Measurements from ENCODE around the gene CYB561. TPM values are rescaled to one million over a fixed set of nuclear protein-coding genes. Genes with fewer than 3 reads are reported as not detected.

CYB561 gene
- total RNA-seq, 1 donor from 2014 or later, result 49.9 TPM

DNA sequence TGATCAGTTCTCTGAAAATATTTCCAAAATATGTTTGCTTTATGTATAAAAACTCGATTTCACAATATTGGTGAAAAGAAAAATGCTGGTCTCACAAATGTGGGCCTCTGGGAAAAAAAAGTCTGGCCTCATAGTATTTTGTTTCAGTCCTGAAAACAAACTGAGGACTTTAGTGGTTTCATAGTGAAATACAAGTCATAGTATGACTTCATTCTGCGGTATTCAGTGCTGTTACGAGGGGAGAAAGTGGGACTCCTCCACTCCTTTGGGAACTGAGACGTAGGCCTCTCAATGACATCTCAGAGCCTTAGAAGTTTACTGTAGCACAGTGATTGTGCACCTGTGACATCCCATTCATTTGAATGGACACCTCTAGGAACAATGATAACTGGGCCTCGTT, 56.0 kb downstream of the CYB561 start:
- Histone ChIP-seq H3K36me3 (peaks cover 48% of the 10 kb centered on the region), H3K4me3 (no peak overlapping the region), H3K27ac (no peak overlapping the region), H3K9me3 (no peaks in the 10 kb centered on the region), H3K27me3 (ENCODE audit: low read depth) (no peaks in the 10 kb centered on the region), H3K4me1 (no peaks in the 10 kb centered on the region)
- TF ChIP-seq, protein P1, sequence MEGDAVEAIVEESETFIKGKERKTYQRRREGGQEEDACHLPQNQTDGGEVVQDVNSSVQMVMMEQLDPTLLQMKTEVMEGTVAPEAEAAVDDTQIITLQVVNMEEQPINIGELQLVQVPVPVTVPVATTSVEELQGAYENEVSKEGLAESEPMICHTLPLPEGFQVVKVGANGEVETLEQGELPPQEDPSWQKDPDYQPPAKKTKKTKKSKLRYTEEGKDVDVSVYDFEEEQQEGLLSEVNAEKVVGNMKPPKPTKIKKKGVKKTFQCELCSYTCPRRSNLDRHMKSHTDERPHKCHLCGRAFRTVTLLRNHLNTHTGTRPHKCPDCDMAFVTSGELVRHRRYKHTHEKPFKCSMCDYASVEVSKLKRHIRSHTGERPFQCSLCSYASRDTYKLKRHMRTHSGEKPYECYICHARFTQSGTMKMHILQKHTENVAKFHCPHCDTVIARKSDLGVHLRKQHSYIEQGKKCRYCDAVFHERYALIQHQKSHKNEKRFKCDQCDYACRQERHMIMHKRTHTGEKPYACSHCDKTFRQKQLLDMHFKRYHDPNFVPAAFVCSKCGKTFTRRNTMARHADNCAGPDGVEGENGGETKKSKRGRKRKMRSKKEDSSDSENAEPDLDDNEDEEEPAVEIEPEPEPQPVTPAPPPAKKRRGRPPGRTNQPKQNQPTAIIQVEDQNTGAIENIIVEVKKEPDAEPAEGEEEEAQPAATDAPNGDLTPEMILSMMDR (IDR thresholded peaks at IDR 0.05), result no peak
- ATAC-seq (no peak), DNase-seq (no peak)
- intact Hi-C loops (cut with DNase I), result no loop called here

DNA sequence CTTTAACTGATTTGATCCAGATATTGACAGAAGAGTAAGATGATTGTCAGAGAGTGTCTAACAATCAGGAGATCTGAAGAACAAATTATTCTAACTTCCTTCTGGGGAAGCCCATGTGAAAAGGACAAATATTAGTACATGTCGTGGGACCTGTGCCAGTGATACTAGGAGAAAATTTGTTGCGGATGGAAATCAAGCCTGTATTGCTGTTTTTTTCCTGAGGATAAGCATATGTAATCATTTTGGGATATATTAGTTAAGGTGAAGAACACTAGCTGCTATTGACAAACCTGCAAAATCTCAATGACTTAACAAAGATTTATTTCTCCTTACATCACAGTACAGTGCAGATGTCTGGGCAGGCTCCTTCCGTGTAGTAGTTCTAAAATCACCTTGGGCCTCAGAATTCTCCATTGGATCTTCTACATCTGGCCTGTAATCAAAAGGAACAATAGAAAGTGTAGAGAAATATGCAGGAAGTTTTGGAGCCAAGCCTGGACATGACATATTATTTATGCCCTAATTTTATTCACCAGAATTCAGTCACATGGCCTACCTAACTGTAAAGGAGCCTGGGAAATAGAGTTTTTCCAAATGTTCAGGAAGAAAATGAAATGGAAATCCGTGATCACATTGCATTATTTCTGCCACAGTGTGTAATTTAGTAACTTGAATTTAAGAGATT, 58.3 kb downstream of the CYB561 start:
- Histone ChIP-seq H3K27me3 (ENCODE audit: low read depth) (no peaks in the 10 kb centered on the region), H3K27ac (no peak overlapping the region), H3K4me1 (no peaks in the 10 kb centered on the region), H3K9me3 (no peaks in the 10 kb centered on the region), H3K4me3 (no peak overlapping the region), H3K36me3 (peaks cover 42% of the 10 kb centered on the region)
- TF ChIP-seq, protein P1 (IDR thresholded peaks at IDR 0.05), result no peak
- DNase-seq (no peak), ATAC-seq (no peak)
- intact Hi-C loops (cut with DNase I), result no loop called here

DNA sequence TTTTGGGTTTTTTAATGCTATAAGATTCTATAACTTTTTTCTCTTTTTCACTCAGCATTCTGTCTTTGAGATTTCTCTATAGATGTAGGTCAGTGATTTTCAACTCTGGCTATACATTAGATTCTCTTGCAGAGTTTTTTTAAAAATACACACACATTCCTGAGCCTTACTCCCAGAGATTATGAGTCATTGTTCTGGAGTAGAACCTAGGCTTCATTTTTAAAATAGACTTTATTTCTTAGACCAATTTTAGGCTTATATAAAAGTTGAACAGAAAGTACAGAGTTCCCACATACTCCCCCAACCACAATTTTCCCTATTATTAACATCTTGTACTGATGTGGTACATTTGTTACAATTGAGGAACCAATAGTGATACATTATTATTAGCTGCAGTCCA, 63.3 kb downstream of the CYB561 start:
- intact Hi-C loops (cut with DNase I), result no loop called here
- Histone ChIP-seq H3K4me1 (no peaks in the 10 kb centered on the region), H3K9me3 (no peaks in the 10 kb centered on the region), H3K36me3 (peaks cover 28% of the 10 kb centered on the region), H3K4me3 (no peak overlapping the region), H3K27ac (no peak overlapping the region), H3K27me3 (ENCODE audit: low read depth) (no peaks in the 10 kb centered on the region)
- ATAC-seq, result no peak
- TF ChIP-seq, protein P1 (IDR thresholded peaks at IDR 0.05), result no peak
- no peak for DNase-seq

Other genes starting within 250 kb of the CYB561 start
- gene ACE, start 30.8 kb upstream of the CYB561 start, total RNA-seq, result 90.7 TPM
- gene KCNH6, start 77.1 kb upstream of the CYB561 start, total RNA-seq, result 0.27 TPM
- 93.8 TPM for gene DCAF7, start 104.2 kb upstream of the CYB561 start, total RNA-seq
- gene TACO1, start 154.6 kb upstream of the CYB561 start, total RNA-seq, result 13.6 TPM
- gene MAP3K3, start 176.1 kb upstream of the CYB561 start, total RNA-seq, result 58.5 TPM

Measured in lower lobe of right lung (tissue), 2 donors.